Thyroid gland (tissue), 4 donors: ENCODE measurements around the gene MTHFD1.

ENCODE experiments used
- CTCF ChIP-seq, 6 experiments: fragments of 200-600 bp in 3 of 6; fragments of 450-650 bp in 3 of 6; sonication (generic) in 3 of 6; IDR thresholded peaks; one replicate each; pipeline ENCODE4 v1.5.1; 2016 to 2019; ENCODE audit warnings: antibody characterized with exemption in 6 of 6, mild to moderate bottlenecking in 2 of 6, inconsistent platforms in 1 of 6, moderate library complexity in 1 of 6
- POLR2A ChIP-seq, 2 donors: fragments of 450-650 bp; IDR thresholded peaks; one replicate each; pipeline ENCODE4 v1.6.1; 2017; ENCODE audit warnings: antibody characterized with exemption in 2 of 2, mild to moderate bottlenecking in 2 of 2, moderate library complexity in 1 of 2

DNA sequence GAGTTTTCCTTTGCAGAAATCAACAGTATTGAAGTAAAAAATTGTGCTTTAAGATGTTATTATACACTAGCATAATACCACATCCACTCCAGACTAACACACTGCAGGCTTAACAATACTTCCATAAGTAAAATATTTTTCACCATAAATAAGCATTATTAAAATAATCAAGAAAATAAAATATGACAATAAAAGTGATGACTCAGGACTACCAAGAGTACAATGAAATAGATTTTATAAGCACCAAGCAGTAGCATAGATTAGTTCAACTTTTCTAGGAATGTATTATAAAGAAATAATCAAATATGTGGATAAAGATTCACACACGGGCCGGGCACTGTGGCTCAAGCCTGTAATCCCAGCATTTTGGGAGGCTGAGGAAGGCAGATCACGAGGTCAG is 40.4 kb upstream of the MTHFD1 start:
- TF ChIP-seq CTCF (IDR thresholded peaks at IDR 0.05) (no peak), POLR2A (IDR thresholded peaks at IDR 0.05) (no peak)
